ENCODE data around the gene IFT20.
"Not testable (repeated sequence)": the region's sequence is repeated elsewhere in the genome, so short reads cannot be mapped to it uniquely, and the experiment has no call there.

IFT20 gene

DNA sequence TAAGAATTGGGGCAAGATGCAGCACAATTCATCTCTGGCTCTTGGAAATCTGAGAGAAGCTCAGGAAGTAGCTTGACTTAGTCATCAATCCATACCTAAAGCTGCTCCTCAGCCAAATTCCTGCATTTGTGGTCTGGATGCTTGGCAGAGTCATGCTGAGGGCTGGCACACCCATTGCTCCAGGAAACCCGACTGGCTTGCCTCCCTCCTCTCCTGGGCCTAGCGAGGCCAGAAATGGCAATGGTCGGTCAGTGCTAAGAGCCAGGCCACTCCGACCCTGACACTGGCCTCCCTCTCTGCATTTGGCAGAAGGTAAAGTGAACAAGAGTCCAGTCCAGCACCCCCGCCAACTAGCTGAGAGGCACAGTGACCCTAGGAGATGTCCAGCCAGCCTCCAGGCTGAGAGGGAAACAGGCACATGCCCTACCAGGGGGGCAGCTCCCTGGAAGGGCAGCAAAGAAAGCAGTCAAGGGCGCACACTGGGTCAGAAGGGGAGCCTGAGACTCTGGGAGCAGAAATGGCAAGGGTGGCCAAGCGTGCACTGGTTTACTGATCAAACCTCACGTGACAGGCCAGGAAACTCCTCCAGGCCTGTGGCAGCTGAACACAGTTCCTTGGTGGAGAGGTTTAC, 12.1 kb upstream of the IFT20 start:
- H3K4me3 ChIP-seq (ENCODE audit: low read length) = no peak overlapping the region
- no peak for TF ChIP-seq ZNF274 (IDR thresholded peaks at IDR 0.05; ENCODE audit: low read depth, low read length)

- no peak for TF ChIP-seq ZNF274 (IDR thresholded peaks at IDR 0.05; ENCODE audit: low read depth, low read length)
- no peak overlapping the region for H3K4me3 ChIP-seq (ENCODE audit: low read length)
Measured at GRCh38 chr17:28346746-28347246, 11.5 kb upstream of the IFT20 start.

GRCh38 chr17:28346199-28346580, 10.9 kb upstream of the IFT20 start:
- no peak overlapping the region for H3K4me3 ChIP-seq (ENCODE audit: low read length)
- no peak for TF ChIP-seq ZNF274 (IDR thresholded peaks at IDR 0.05; ENCODE audit: low read depth, low read length)

DNA sequence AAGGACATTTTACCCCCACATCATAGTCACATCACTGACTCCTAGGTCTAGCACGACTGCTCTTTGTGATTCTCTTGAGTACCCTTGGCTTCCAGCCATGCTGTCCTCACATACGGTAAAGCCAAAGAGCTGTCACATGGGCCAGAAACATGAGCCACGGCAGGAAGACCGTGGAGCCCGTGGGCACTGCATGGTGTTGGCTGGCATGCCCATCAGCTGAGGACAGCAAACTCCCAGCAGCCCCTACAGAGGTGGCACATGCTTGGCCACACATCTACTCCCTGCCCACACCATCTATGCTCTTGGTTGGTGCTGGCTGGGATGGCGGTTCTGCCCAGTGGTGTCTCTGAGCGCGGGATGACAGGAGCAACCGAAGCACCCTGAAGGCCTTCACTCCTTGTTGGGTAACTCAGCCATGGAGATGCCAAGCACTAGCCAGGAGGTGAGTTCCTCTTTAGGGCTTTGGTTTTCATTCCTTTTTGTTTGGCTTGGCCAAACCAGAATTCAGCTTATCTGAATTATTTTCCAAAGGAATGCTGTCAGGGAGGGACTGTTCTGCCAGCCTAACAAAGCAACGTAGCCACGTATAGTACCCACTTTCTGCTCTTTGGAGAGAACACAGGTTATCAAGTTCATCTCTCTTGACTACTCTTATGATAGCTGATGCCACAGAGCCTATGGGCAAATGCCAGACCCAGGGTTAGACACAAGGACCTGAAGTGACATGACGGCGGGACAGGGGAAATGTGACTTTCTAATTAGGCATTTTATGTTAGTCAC, 10.3 kb upstream of the IFT20 start:
- no peak for TF ChIP-seq ZNF274 (IDR thresholded peaks at IDR 0.05; ENCODE audit: low read depth, low read length)
- no peak overlapping the region for H3K4me3 ChIP-seq (ENCODE audit: low read length)

- TF ChIP-seq ZNF274 (IDR thresholded peaks at IDR 0.05; ENCODE audit: low read depth, low read length) = no peak
- H3K4me3 ChIP-seq (ENCODE audit: low read length) = no peak overlapping the region
Measured at GRCh38 chr17:28344435-28344901, 9.2 kb upstream of the IFT20 start.

GRCh38 chr17:28344011-28344410, 8.7 kb upstream of the IFT20 start:
- H3K4me3 ChIP-seq (ENCODE audit: low read length) = no peak overlapping the region
- TF ChIP-seq ZNF274 (IDR thresholded peaks at IDR 0.05; ENCODE audit: low read depth, low read length) = no peak

DNA sequence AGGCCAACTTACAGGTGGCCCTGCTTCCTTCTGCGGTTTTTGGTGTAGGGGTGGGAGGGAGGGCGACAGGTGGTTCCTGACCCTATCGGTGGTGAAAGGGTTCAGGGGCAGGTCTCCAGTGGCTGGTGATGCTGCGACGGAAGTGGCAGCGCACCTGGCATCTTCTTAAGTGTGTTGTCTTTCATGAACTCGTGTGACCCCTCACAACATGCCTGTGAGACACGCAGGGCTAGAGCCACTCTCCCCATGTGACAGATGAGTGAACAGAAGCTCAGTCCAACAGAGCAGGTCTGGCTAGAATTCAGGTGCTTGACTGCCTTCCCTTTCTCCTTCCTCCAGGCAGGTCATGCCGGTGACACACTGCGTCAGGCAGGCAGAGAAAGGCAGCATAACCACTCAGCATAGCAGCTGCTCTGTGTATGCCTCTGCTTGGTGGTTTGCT, 8.2 kb upstream of the IFT20 start:
- H3K4me3 ChIP-seq (ENCODE audit: low read length) = no peak overlapping the region
- no peak for TF ChIP-seq ZNF274 (IDR thresholded peaks at IDR 0.05; ENCODE audit: low read depth, low read length)

- H3K4me3 ChIP-seq (ENCODE audit: low read length) = no peak overlapping the region
- TF ChIP-seq ZNF274 (IDR thresholded peaks at IDR 0.05; ENCODE audit: low read depth, low read length) = no peak
Measured at GRCh38 chr17:28342313-28342712, 7.0 kb upstream of the IFT20 start.

- H3K4me3 ChIP-seq (ENCODE audit: low read length) = no peak overlapping the region
- TF ChIP-seq ZNF274 (IDR thresholded peaks at IDR 0.05; ENCODE audit: low read depth, low read length) = no peak
Measured at GRCh38 chr17:28341516-28341915, 6.2 kb upstream of the IFT20 start.

DNA sequence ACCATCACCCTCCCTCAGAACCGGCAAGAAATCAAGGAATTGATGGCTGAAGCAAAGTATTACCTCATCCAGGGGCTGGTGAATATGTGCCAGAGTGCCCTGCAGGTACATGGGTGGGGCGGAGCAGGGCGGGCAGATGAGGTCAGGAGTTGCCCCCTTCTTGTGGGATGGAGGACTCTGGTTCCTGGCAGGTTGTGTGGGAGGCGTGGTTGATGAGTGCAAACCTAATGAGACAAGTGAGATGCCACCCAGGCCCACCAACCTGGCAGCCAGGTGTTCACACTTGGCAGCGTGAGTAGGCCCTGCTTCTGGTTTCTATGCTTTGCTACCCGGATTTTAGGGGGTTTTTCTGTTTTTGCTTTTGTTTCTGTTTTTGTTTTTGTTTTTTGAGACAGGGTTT, 5.1 kb upstream of the IFT20 start:
- no peak for TF ChIP-seq ZNF274 (IDR thresholded peaks at IDR 0.05; ENCODE audit: low read depth, low read length)
- H3K4me3 ChIP-seq (ENCODE audit: low read length) = no peak overlapping the region

DNA sequence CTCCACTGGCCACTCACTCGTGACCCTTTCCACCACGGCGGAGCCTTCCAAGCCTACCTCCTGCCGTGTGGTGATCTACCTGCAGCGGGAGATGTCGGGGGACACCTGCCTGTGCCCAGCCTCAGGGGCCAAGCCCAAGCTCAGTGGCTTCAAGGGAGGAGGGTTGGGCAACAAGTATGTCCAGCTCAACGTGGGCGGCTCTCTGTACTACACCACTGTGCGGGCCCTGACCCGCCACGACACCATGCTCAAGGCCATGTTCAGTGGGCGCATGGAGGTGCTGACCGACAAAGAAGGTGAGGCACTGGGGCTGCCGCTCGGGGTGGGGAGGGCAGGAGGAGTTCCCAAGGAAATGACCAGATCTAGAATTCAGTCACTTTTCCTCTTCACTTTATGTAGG, 4.2 kb upstream of the IFT20 start:
- no peak for TF ChIP-seq ZNF274 (IDR thresholded peaks at IDR 0.05; ENCODE audit: low read depth, low read length)

GRCh38 chr17:28338769-28339212, 3.5 kb upstream of the IFT20 start:
- not testable (repeated sequence) for H3K4me3 ChIP-seq (ENCODE audit: low read length)

More for the DNA sequence above, 4.2 kb upstream of the IFT20 start:
- H3K4me3 ChIP-seq (ENCODE audit: low read length) = no peak overlapping the region

DNA sequence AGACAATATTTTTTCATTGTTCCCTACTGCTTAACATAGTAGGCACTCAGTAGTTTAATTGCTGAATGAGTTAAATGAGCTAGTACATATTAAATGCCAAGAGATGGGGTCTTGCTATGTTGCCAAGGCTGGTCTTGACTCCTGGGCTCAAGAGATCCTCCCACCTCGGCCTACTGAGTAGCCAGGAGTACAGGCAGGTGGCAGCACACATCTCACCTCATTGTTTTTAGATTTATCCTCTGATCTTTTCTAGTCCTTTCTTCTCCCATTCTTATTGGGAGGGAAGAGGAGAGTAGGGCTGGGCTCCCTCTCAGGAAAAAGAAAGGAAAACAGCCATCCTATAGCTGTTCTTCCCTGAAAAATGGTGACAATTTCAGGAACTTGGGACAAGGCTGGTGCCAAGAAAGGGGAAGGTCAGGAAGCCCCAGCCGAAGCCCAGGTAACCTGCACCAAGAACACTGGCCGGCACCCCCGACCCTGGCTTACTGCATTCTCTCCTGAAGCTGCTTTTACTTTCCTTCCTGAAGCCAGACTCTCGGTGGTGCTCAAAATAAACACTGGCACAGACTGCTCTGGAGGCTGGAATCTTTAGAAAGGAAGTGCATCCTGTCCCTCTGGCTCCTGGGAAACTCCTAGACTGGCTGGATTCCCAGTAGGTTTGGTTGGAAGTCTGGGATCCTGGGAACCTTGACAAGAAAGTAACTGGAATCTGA, 2.9 kb upstream of the IFT20 start:
- no peak for TF ChIP-seq ZNF274 (IDR thresholded peaks at IDR 0.05; ENCODE audit: low read depth, low read length)
- no peak overlapping the region for H3K4me3 ChIP-seq (ENCODE audit: low read length)

Measured in GM08714 (cell line).